Stomach (tissue), 9 donors: ENCODE data around the gene CLCNKB. TPM values are rescaled to one million over a fixed set of nuclear protein-coding genes. Genes with fewer than 3 reads are reported as not detected.
"Not testable (repeated sequence)": the region's sequence is repeated elsewhere in the genome, so short reads cannot be mapped to it uniquely, and the experiment has no call there.

ENCODE experiments used
- DNase-seq, 2 donors: peaks; one replicate each; pipeline versions ENCODE4 v3.0.0 to v3.0.0-alpha.2; 2013 to 2019
- H3K27ac ChIP-seq, 5 donors: fragments of 200-600 bp in 4 of 5; sonication (generic) in 4 of 5; one replicate each; pipeline ENCODE4 v1.5.1; 2013 to 2019; ENCODE audit warnings: mild to moderate bottlenecking in 1 of 5, moderate library complexity in 1 of 5
- H3K27me3 ChIP-seq, 3 donors: fragments of 200-600 bp; sonication (generic); one replicate each; pipeline ENCODE4 v1.5.1; 2017 to 2019; ENCODE audit warnings: mixed run types in 1 of 3
- H3K36me3 ChIP-seq, 4 donors: fragments of 200-600 bp; sonication (generic); 1 replicate in 3 of 4; 2 replicates in 1 of 4; pipeline ENCODE4 v1.5.1; 2016 to 2019
- H3K4me1 ChIP-seq, 4 donors: fragments of 200-600 bp; sonication (generic); one replicate each; pipeline ENCODE4 v1.5.1; 2016 to 2019
- H3K4me3 ChIP-seq, 4 donors: fragments of 200-600 bp; sonication (generic) in 3 of 4; one replicate each; pipeline ENCODE4 v1.5.1; 2016 to 2019; ENCODE audit warnings: mild to moderate bottlenecking in 1 of 4
- H3K9me3 ChIP-seq, 4 donors: fragments of 200-600 bp; sonication (generic); one replicate each; pipeline ENCODE4 v1.5.1; 2016 to 2019
- EP300 ChIP-seq: sonication (generic); formaldehyde crosslinking; IDR thresholded peaks from one replicate; pipeline ENCODE4 v1.6.1; 2017; ENCODE audit warnings: antibody characterized with exemption
- POLR2A ChIP-seq, 4 donors: fragments of 450-650 bp; IDR thresholded peaks; one replicate each; pipeline ENCODE4 v1.6.1; 2016; ENCODE audit warnings: antibody characterized with exemption in 4 of 4, control low read depth in 2 of 4, mild to moderate bottlenecking in 1 of 4, moderate library complexity in 1 of 4
- POLR2AphosphoS5 ChIP-seq, 3 donors: sonication (generic); formaldehyde crosslinking; IDR thresholded peaks; one replicate each; pipeline ENCODE4 v1.6.1; 2016; ENCODE audit warnings: antibody characterized with exemption in 3 of 3
- WGBS, 5 donors: extraction: QIAGEN DNeasy Blood & Tissue Kit in 3 of 5; methylation state at CpG; one replicate each; pipeline versions ENCODE4 v1.1.5 to v1.1.7; 2013 to 2018; 5-methylcytosine and 5-hydroxymethylcytosine counted together
- intact Hi-C: fragments of 100-400 bp; cut with DNase I; formaldehyde crosslinking; loops from one replicate; pipeline ENCODE4 v1.15.1; 2023; ENCODE audit warnings: low total_unique reads
- polyA plus RNA-seq, 3 donors: library from polyadenylated mRNA; stranded (reverse); fragments of 200-250 nt; gene quantifications; one replicate each; pipeline ENCODE4 v1.2.3, GENCODE V29; 2013
- total RNA-seq, 5 donors: library from RNA; depleted of rRNA; stranded (reverse); fragments of >200 nt; gene quantifications; one replicate each; pipeline versions ENCODE4 v1.1.0 to v1.2.3, GENCODE V29; 2014 to 2016
- TF ChIP-seq, protein P1 (sequence below), 7 experiments: fragments of 450-650 bp in 4 of 7; fragments of 200-600 bp in 3 of 7; sonication (generic) in 3 of 7; IDR thresholded peaks; one replicate each; pipeline ENCODE4 v1.5.1; 2016 to 2019; ENCODE audit warnings: antibody characterized with exemption in 7 of 7, control low read depth in 2 of 7, mild to moderate bottlenecking in 1 of 7
- donor health status: healthy with polysubstance abuse.
- donor health status: Bipolar disorder and iron deficiency.
- donor health status: healthy.

The CLCNKB gene
- total and polyA plus RNA-seq, 8 donors = 0.19 to 0.92 (median 0.45) TPM; not detected in 4

DNA sequence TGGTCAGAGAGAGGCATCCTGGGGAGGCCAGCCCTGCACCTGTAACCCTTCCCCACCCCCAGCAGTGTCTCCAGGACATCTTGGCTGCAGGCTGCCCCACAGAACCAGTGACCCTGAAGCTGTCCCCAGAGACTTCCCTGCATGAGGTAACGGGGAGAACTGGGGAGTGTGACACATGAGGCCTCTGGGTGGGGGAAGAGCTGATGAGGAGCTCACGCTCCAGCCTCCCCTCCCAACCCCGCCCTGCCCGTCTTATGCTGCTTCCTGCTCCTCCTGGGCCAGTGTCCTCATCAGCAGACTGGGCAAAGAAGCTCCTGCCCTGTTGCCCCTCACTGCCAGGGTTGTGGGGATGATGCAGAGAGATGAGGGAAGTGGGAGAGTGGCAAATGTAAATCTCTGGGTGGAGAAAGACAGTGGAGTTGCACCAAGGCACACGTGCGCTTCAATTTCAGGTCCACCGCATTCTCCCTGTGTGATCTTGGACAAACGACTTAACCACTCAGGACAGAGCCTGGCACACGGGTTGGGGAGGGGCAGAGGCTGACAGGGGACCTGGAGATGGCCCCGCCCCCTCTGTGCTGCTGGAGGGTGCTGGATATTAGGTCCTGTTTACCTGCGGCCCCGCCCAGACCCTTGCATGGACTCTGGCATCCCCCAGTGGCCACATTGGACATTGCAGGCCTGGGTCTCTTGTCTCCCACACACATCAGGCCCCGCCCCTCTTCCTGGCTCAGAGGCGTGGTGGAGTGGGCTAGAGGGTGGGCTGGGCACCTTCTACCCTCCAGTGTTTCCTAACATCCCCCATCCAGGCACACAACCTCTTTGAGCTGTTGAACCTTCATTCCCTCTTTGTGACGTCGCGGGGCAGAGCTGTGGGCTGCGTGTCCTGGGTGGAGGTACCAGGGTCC, 12.3 kb downstream of the CLCNKB start:
- Histone ChIP-seq H3K9me3 (no peaks in the 10 kb centered on the region), H3K27me3 (no peaks in the 10 kb centered on the region), H3K4me1 (peaks cover 0 to 10% (median 8%) of the 10 kb centered on the region in 4 donors), H3K27ac (no peak overlapping the region), H3K36me3 (no peaks in the 10 kb centered on the region), H3K4me3 (no peak overlapping the region)
- DNase-seq = peak; percentile 95
- intact Hi-C loops = no loop called here
- TF ChIP-seq, protein P1, sequence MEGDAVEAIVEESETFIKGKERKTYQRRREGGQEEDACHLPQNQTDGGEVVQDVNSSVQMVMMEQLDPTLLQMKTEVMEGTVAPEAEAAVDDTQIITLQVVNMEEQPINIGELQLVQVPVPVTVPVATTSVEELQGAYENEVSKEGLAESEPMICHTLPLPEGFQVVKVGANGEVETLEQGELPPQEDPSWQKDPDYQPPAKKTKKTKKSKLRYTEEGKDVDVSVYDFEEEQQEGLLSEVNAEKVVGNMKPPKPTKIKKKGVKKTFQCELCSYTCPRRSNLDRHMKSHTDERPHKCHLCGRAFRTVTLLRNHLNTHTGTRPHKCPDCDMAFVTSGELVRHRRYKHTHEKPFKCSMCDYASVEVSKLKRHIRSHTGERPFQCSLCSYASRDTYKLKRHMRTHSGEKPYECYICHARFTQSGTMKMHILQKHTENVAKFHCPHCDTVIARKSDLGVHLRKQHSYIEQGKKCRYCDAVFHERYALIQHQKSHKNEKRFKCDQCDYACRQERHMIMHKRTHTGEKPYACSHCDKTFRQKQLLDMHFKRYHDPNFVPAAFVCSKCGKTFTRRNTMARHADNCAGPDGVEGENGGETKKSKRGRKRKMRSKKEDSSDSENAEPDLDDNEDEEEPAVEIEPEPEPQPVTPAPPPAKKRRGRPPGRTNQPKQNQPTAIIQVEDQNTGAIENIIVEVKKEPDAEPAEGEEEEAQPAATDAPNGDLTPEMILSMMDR (IDR thresholded peaks at IDR 0.05) = peak in 5 of 7 experiments; percentile 95 to 97 (median 95)
- no peak for TF ChIP-seq POLR2A (IDR thresholded peaks at IDR 0.05)
- WGBS, 5 donors = 27 to 35% (median 34%) methylated on average over 16 to 18 of the region's 18 CpGs

DNA sequence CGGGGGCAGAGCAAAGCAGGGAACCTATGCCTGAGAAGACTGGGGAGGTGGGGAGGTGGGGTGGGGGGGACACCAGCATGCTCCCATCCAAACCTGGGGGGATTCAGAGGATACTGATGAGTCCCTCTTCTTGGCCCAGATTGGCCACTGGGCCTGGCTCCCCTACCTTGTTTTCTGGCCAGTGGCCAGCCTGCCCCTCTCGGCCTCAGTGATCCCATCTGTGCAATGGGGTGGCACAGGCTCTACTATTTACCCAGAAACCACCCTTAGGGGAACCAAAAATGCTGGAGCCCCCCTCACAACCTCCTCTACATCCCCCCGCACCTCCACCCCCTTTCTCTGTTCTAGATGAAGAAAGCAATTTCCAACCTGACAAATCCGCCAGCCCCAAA, 12.9 kb downstream of the CLCNKB start:
- intact Hi-C loops, H3K36me3 ChIP-seq, H3K4me3 ChIP-seq, H3K4me1 ChIP-seq, DNase-seq, H3K9me3 ChIP-seq, H3K27ac ChIP-seq, H3K27me3 ChIP-seq: not testable (repeated sequence)
- WGBS, 5 donors = 48 to 82% (median 63%) methylated on average over 1 to 4 of the region's 4 CpGs

DNA sequence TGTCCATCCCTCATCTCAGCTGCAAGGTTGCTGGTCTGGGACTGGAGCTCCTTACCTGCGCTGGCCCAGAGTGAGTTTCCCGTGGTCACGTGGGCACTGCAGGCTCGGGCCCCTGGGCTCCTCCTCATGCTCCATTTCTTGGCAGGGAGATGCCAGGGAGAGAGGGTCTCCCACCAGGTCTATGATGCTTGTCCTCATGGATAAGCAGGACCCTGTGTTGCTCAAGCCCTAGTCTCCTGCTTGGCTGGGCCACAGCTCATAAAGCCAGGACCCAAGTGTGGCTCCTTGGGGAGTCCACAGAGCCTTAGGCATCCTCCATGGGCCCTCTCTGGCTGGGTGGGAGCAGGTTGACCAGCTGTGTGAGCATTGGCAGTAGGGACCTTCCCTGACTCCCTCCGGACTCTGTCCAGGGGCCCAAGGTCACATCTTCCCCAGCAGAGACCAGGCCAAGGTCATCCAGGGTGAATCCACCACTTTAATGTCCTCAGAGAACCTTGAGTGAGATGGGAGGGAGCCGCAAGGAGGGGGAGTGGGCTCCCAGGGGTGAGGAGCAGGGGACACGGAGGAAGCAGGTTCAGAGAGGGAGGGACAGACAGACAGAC, 13.8 kb downstream of the CLCNKB start:
- H3K27me3 ChIP-seq, DNase-seq, H3K9me3 ChIP-seq, H3K36me3 ChIP-seq, H3K4me1 ChIP-seq, intact Hi-C loops, H3K4me3 ChIP-seq, H3K27ac ChIP-seq: not testable (repeated sequence)
- 65 to 83% (median 70%) methylated on average over 3 to 7 of the region's 7 CpGs for WGBS, 5 donors

DNA sequence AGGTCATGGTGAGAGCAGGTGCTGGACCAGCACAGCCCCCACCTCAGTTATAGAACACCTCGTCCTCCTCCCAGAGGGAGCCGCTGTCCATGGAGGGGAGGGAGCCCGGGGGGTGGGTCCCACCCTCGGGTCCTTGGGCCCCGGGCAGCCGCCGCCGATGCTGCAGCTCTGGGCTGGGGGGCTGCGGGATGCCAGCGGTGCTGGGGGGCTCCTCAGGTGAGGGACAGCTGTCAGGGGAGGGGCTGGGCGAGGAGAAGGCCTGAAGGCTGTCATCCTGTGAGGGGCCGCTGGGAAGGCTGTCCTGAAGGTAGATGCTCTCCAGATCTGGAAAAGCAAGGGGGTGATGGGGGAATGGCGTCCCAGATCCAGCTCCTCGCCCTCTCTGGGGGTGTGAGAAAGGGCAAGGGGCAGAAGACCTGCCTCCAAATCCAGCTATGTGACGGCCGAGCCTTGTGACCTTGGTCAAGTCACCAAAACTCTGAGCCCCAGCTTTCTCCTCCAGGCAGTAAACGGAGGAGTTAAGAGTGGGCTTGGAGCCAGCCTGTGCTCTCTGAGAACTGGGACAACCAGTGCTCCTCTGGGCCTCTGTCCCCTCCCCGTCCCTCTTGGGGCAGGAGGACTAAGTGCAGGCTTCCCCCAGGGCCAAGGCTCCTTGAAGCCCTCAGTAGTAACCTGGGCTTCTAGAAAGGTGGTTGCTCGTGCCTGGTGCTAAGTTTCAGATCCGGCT, 15.0 kb downstream of the CLCNKB start:
- H3K27me3 ChIP-seq, H3K27ac ChIP-seq, intact Hi-C loops, H3K4me1 ChIP-seq, H3K36me3 ChIP-seq, DNase-seq, H3K9me3 ChIP-seq, H3K4me3 ChIP-seq: not testable (repeated sequence)
- WGBS, 5 donors = 64 to 78% (median 74%) methylated on average over 9 to 17 of the region's 20 CpGs

DNA sequence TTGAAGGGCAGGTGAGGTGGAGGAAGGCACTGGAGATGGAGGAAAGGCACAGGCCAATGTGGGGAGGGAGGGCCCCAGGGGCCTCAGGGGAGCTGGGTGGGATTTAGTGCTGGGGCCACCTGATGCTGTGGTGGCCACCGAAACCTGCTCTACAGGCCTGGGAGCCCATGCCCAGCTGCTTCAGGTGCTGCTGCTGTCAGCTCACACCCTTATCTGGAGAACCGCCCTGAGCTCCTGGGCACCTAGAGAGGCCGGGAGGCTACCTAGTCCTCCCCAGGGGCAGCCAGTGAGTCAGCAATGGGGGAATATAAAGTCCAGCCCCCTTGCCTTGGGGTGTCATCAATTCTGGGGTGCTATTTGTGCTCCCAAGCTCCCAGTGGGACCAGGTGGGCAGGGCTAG, 17.7 kb downstream of the CLCNKB start:
- Histone ChIP-seq H3K36me3 (no peaks in the 10 kb centered on the region), H3K9me3 (no peaks in the 10 kb centered on the region), H3K27ac (no peak overlapping the region), H3K27me3 (no peaks in the 10 kb centered on the region), H3K4me3 (no peak overlapping the region), H3K4me1 (peaks cover 9 to 12% (median 10%) of the 10 kb centered on the region in 4 donors)
- 31 to 86% (median 43%) methylated on average over 1 to 3 of the region's 3 CpGs for WGBS, 5 donors
- DNase-seq = peak in 1 of 2 donors; percentile 80
- intact Hi-C loops = no loop called here
- TF ChIP-seq POLR2A (IDR thresholded peaks at IDR 0.05) (no peak), EP300 (no peak), POLR2AphosphoS5 (IDR thresholded peaks at IDR 0.05) (no peak)
- TF ChIP-seq, protein P1 (IDR thresholded peaks at IDR 0.05) = no peak

DNA sequence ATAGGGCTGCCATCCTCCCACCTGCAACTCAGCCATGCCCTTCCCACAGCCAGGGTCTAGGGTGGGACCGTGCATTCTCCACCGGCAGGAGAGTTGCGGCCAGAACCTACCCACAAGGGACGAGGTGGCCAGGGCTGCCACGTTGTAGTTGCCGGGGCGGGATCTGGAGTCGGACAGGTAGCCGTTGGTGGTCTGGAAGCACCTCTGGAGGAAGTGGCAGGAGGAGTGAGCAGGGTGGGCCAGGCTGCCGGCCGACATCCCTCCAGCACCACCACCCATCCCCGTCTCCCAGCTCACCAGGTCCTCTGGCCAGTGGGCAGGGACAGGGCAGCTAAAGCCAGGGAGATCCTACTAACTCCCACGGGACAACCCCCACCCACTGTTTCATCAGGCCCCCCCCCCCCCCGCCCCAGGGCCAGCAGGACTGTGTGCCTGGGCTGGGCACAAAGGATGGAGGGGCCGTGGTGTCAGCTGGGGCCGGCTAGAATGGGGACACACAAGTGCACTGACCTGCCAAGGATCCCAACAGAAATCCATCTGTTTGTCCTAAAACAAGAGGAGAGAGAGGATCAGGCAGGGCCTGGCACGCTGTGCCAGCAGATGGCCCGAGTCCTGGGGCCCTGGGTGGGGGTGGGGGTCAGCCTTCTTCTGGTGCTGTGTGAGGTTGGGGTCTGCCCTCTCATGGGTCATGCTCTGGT, 18.6 kb downstream of the CLCNKB start:
- H3K36me3 ChIP-seq, H3K9me3 ChIP-seq, H3K4me3 ChIP-seq, H3K27ac ChIP-seq, intact Hi-C loops, H3K27me3 ChIP-seq, DNase-seq: not testable (repeated sequence)
- WGBS, 5 donors = 53 to 85% (median 72%) methylated on average over 9 to 18 of the region's 18 CpGs
- peaks cover 9 to 14% (median 11%) of the 10 kb centered on the region in 4 donors for H3K4me1 ChIP-seq

DNA sequence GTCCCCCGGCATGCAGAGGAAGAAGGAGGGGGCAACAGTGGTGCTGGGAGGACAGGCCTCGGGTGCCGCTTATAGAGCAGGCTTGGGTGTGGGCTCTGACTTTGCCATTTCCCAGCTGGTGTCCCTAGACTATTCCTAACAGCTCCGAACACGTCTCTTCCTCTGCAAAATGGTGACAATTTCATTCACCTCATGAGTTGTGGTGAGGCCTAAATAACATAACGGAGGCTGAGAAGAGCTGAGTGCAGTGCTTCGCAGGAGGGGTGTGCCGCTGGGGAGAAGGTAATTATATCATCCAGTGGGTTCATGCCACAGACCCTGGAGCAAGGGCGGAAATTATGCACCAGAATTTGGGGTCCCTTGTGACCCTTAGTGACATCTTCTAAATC, 19.1 kb downstream of the CLCNKB start:
- intact Hi-C loops, H3K27me3 ChIP-seq, H3K9me3 ChIP-seq, H3K4me3 ChIP-seq, H3K27ac ChIP-seq, H3K36me3 ChIP-seq, DNase-seq: not testable (repeated sequence)
- WGBS, 5 donors = 83 to 93% (median 91%) methylated on average over 9 of the region's 9 CpGs
- H3K4me1 ChIP-seq = peaks cover 9 to 17% (median 13%) of the 10 kb centered on the region in 4 donors
